Hepatocyte (in vitro differentiated cells): ENCODE measurements around the gene RNF213. TPM values are rescaled to one million over a fixed set of nuclear protein-coding genes. Genes with fewer than 3 reads are reported as not detected.
"Not testable (repeated sequence)": the region's sequence is repeated elsewhere in the genome, so short reads cannot be mapped to it uniquely, and the experiment has no call there.

Source experiments
- DNase-seq: peaks from one replicate; pipeline ENCODE4 v3.0.0-alpha.2; 2016; ENCODE audit warnings: low spot score
- H2AFZ ChIP-seq: fragments of 200-600 bp; sonication (generic); 2 replicates; pipeline ENCODE4 v1.6.0; 2016; ENCODE audit warnings: antibody characterized with exemption, mild to moderate bottlenecking
- H3K27ac ChIP-seq: fragments of 200-600 bp; sonication (generic); 2 replicates; pipeline ENCODE4 v1.5.1; 2016; ENCODE audit warnings: mild to moderate bottlenecking
- H3K27me3 ChIP-seq: fragments of 200-600 bp; sonication (generic); 2 replicates; pipeline ENCODE4 v1.6.1; 2016
- H3K36me3 ChIP-seq: fragments of 200-600 bp; sonication (generic); replicated peaks from 2 replicates; pipeline ENCODE4 v1.5.1; 2016; ENCODE audit warnings: low read depth; ENCODE audit not compliant: insufficient read depth
- H3K4me1 ChIP-seq: fragments of 200-600 bp; sonication (generic); 2 replicates; pipeline ENCODE4 v1.5.1; 2016; ENCODE audit warnings: mild to moderate bottlenecking, moderate library complexity; ENCODE audit not compliant: insufficient read depth
- H3K4me2 ChIP-seq: fragments of 200-600 bp; sonication (generic); 2 replicates; pipeline ENCODE4 v1.6.0; 2016
- H3K4me3 ChIP-seq: fragments of 200-600 bp; sonication (generic); 2 replicates; pipeline ENCODE4 v1.5.1; 2016; ENCODE audit warnings: mild to moderate bottlenecking
- H3K79me2 ChIP-seq: fragments of 200-600 bp; sonication (generic); 2 replicates; pipeline ENCODE4 v1.6.0; 2017; ENCODE audit warnings: mild to moderate bottlenecking
- H3K9me2 ChIP-seq: fragments of 200-600 bp; sonication (generic); replicated peaks from 2 replicates; pipeline ENCODE4 v1.6.0; 2017; ENCODE audit warnings: mild to moderate bottlenecking; ENCODE audit not compliant: insufficient read depth
- H3K9me3 ChIP-seq: fragments of 200-600 bp; sonication (generic); 2 replicates; pipeline ENCODE4 v1.5.1; 2016; ENCODE audit warnings: low read depth, mild to moderate bottlenecking
- H4K20me1 ChIP-seq: fragments of 200-600 bp; sonication (generic); 2 replicates; pipeline ENCODE4 v1.6.0; 2016; ENCODE audit warnings: mild to moderate bottlenecking; ENCODE audit not compliant: insufficient read depth, poor library complexity, severe bottlenecking
- CTCF ChIP-seq: fragments of 200-600 bp; sonication (generic); IDR thresholded peaks from 2 replicates; pipeline ENCODE4 v1.5.1; 2016; ENCODE audit warnings: antibody characterized with exemption, mild to moderate bottlenecking; ENCODE audit not compliant: poor library complexity
- EZH2 ChIP-seq: fragments of 200-600 bp; sonication (generic); IDR thresholded peaks from 2 replicates; pipeline ENCODE4 v1.6.1; 2016; ENCODE audit warnings: antibody characterized with exemption, mild to moderate bottlenecking, borderline replicate concordance
- EZH2phosphoT487 ChIP-seq: fragments of 200-600 bp; sonication (generic); IDR thresholded peaks from one replicate; pipeline ENCODE4 v1.6.1; 2018; ENCODE audit warnings: antibody characterized with exemption, mild to moderate bottlenecking, low read depth, moderate library complexity; ENCODE audit not compliant: unreplicated experiment, severe bottlenecking
- WGBS: methylation state at CpG from one replicate; pipeline ENCODE4 v1.1.6; 2016; ENCODE audit warnings: low lambda C conversion rate; ENCODE audit errors: missing lambda C conversion rate; 5-methylcytosine and 5-hydroxymethylcytosine counted together
- polyA plus RNA-seq: library from polyadenylated mRNA; unstranded; fragments of >200 nt; fragmentation: Nextera tagmentation; extraction: Ambion mirVana; gene quantifications from 2 replicates; pipeline ENCODE4 v1.2.1, GENCODE V29; 2016
- total RNA-seq: library from RNA; depleted of rRNA; stranded (reverse); fragments of >200 nt; gene quantifications from 2 replicates; pipeline ENCODE4 v1.2.3, GENCODE V29; 2014

The RNF213 gene
- total and polyA plus RNA-seq, 2 experiments from 2014 or later: 21.1 to 57.4 TPM

GRCh38 chr17:80257716-80258213 is 2.9 kb upstream of the RNF213 start:
- H3K9me3 ChIP-seq: no peaks in the 10 kb centered on the region
- H3K4me3 ChIP-seq: no peak overlapping the region
- H2AFZ ChIP-seq: no peak overlapping the region
- WGBS: 77% methylated on average over 14 of the region's 14 CpGs
- no peaks in the 10 kb centered on the region for H3K9me2 ChIP-seq
- no peaks in the 10 kb centered on the region for H3K27me3 ChIP-seq
- no peaks in the 10 kb centered on the region for H3K36me3 ChIP-seq
- DNase-seq: no peak
- H3K4me2 ChIP-seq: no peak overlapping the region
- no peak for TF ChIP-seq EZH2phosphoT487
- TF ChIP-seq EZH2: no peak
- TF ChIP-seq CTCF: no peak
- peaks cover 5% of the 10 kb centered on the region for H3K79me2 ChIP-seq
- H3K27ac ChIP-seq: peak overlapping the region; percentile 31
- no peaks in the 10 kb centered on the region for H4K20me1 ChIP-seq
- H3K4me1 ChIP-seq: peaks cover 28% of the 10 kb centered on the region

GRCh38 chr17:80258296-80258695 is 2.4 kb upstream of the RNF213 start:
- H3K27ac ChIP-seq: peak overlapping the region; percentile 31
- H3K79me2 ChIP-seq, H3K9me2 ChIP-seq, H3K9me3 ChIP-seq, H3K4me2 ChIP-seq, H2AFZ ChIP-seq, H4K20me1 ChIP-seq, H3K27me3 ChIP-seq, DNase-seq, H3K4me3 ChIP-seq, H3K36me3 ChIP-seq: not testable (repeated sequence)
- 89% methylated on average over 2 of the region's 2 CpGs for WGBS
- H3K4me1 ChIP-seq: peaks cover 33% of the 10 kb centered on the region

- DNase-seq: no peak
- 71% methylated on average over 18 of the region's 18 CpGs for WGBS
- Histone ChIP-seq H3K9me3 (no peaks in the 10 kb centered on the region), H4K20me1 (peaks cover 2% of the 10 kb centered on the region), H2AFZ (peak overlapping the region; percentile 49), H3K4me3 (peak overlapping the region; percentile 61), H3K27ac (peak overlapping the region; percentile 95), H3K27me3 (no peaks in the 10 kb centered on the region), H3K9me2 (no peaks in the 10 kb centered on the region), H3K36me3 (no peaks in the 10 kb centered on the region), H3K4me2 (peak overlapping the region; percentile 87), H3K79me2 (peaks cover 5% of the 10 kb centered on the region), H3K4me1 (peaks cover 35% of the 10 kb centered on the region)
- TF ChIP-seq EZH2: no peak
- no peak for TF ChIP-seq CTCF
- no peak for TF ChIP-seq EZH2phosphoT487
Observed at GRCh38 chr17:80259457-80260068, 1.1 kb upstream of the RNF213 start.

GRCh38 chr17:80260069-80260535 is 550 bp upstream of the RNF213 start:
- Histone ChIP-seq H3K36me3 (no peaks in the 10 kb centered on the region), H3K4me2 (peak overlapping the region; percentile 87), H3K27ac (peak overlapping the region; percentile 95), H3K27me3 (no peaks in the 10 kb centered on the region), H3K9me3 (no peaks in the 10 kb centered on the region), H3K79me2 (peaks cover 5% of the 10 kb centered on the region), H3K9me2 (no peaks in the 10 kb centered on the region), H3K4me1 (peaks cover 31% of the 10 kb centered on the region), H4K20me1 (peaks cover 2% of the 10 kb centered on the region), H2AFZ (peak overlapping the region; percentile 49), H3K4me3 (peak overlapping the region; percentile 61)
- TF ChIP-seq EZH2phosphoT487: no peak
- TF ChIP-seq EZH2: no peak
- no peak for TF ChIP-seq CTCF
- WGBS: 2% methylated on average over 45 of the region's 63 CpGs
- peak; percentile 92 for DNase-seq
